C4-2B (cell line): ENCODE results near the gene GNB1L.

ENCODE experiments used
- CTCF ChIP-seq: fragments of 450-650 bp; conservative IDR thresholded peaks from 2 replicates; pipeline ENCODE4 v1.5.1; 2017; ENCODE audit warnings: mild to moderate bottlenecking
- ZFX ChIP-seq: fragments of 450-650 bp; IDR thresholded peaks from 2 replicates; pipeline ENCODE4 v1.6.1; 2017

DNA sequence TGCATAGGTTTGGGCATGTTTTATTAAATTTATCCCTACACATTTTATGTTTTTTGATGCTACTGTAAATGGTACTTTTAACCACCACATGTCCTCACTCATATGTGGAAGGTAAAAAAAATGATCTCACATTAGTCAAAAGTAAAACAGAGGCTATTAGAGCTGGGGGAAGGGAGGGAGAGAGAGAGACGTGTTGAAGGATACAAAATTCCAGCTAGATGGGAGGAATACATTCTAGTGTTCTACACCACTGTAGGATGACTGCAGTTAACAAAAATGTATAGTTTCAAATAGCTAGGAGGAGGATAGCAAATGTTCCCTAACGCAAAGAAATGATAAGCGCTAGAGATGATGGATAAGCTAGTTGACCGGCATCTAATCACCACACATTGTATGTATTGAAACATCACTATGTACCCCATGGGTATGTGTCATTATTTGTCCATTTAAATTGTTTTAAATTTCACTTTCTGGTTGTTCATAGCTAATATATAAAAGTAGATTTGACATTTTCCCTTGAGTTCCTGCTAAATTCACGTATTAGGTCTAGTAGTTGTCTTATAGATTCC lies 9.9 kb upstream of the GNB1L start:
- TF ChIP-seq CTCF (no peak), ZFX (no peak)
